GM23338 (cell line): ENCODE data around the gene NDST3. TPM values are rescaled to one million over a fixed set of nuclear protein-coding genes. Genes with fewer than 3 reads are reported as not detected.

Experiments
- ATAC-seq: fragments of 200-7000 bp; cut with Tn5 transposase; 3 replicates; pipeline ENCODE4 v1.9.1; 2020
- DNase-seq: peaks from one replicate; pipeline ENCODE4 v3.0.0-alpha.2; 2015; ENCODE audit warnings: low spot score
- H2AFZ ChIP-seq: fragments of 200-600 bp; sonication (generic); 2 replicates; pipeline ENCODE4 v1.8.0; 2016; ENCODE audit warnings: antibody characterized with exemption, mild to moderate bottlenecking, moderate library complexity
- H3F3A ChIP-seq: fragments of 200-600 bp; sonication (generic); replicated peaks from 2 replicates; pipeline ENCODE4 v1.8.0; 2017; ENCODE audit warnings: antibody characterized with exemption, mixed run types, low read depth
- H3K27ac ChIP-seq: fragments of 200-600 bp; sonication (generic); 2 replicates; pipeline ENCODE4 v1.6.1; 2016; ENCODE audit warnings: low read depth
- H3K27me3 ChIP-seq: fragments of 200-600 bp; sonication (generic); 2 replicates; pipeline ENCODE4 v1.8.0; 2016; ENCODE audit warnings: mild to moderate bottlenecking, mixed run types, moderate library complexity; ENCODE audit not compliant: insufficient read depth
- H3K36me3 ChIP-seq: fragments of 200-600 bp; sonication (generic); 2 replicates; pipeline ENCODE4 v1.8.0; 2016; ENCODE audit warnings: mild to moderate bottlenecking; ENCODE audit not compliant: insufficient read depth
- H3K4me1 ChIP-seq: fragments of 200-600 bp; sonication (generic); 2 replicates; pipeline ENCODE4 v1.8.0; 2016; ENCODE audit warnings: mild to moderate bottlenecking, moderate library complexity; ENCODE audit not compliant: insufficient read depth
- H3K4me2 ChIP-seq: fragments of 200-600 bp; sonication (generic); 2 replicates; pipeline ENCODE4 v1.7.1; 2017; ENCODE audit warnings: mixed run types
- H3K4me3 ChIP-seq: fragments of 200-600 bp; sonication (generic); 2 replicates; pipeline ENCODE4 v1.6.1; 2016; ENCODE audit warnings: mixed run types
- H3K79me2 ChIP-seq: fragments of 200-600 bp; sonication (generic); replicated peaks from 2 replicates; pipeline ENCODE4 v1.8.0; 2017; ENCODE audit warnings: mild to moderate bottlenecking; ENCODE audit not compliant: insufficient read depth
- H3K9me2 ChIP-seq: fragments of 200-600 bp; sonication (generic); 2 replicates; pipeline ENCODE4 v1.8.0; 2017; ENCODE audit not compliant: insufficient read depth
- H4K20me1 ChIP-seq: fragments of 200-600 bp; sonication (generic); replicated peaks from 2 replicates; pipeline ENCODE4 v1.8.0; 2017; ENCODE audit warnings: mild to moderate bottlenecking; ENCODE audit not compliant: insufficient read depth
- H3K27ac Mint-ChIP-seq: 2 replicates; pipeline ENCODE4 v1.8.0; 2020; ENCODE audit warnings: inconsistent platforms, mild to moderate bottlenecking, moderate library complexity, mixed read lengths
- H3K27me3 Mint-ChIP-seq: 3 replicates; pipeline ENCODE4 v1.8.0; 2022; ENCODE audit warnings: low read depth, mild to moderate bottlenecking, moderate library complexity, mixed read lengths, inconsistent platforms; ENCODE audit not compliant: insufficient read depth, poor library complexity
- H3K36me3 Mint-ChIP-seq: 3 replicates; pipeline ENCODE4 v1.8.0; 2021; ENCODE audit warnings: low read depth, mild to moderate bottlenecking, inconsistent platforms, moderate library complexity, mixed read lengths
- H3K4me1 Mint-ChIP-seq: 3 replicates; pipeline ENCODE4 v1.8.0; 2020; ENCODE audit warnings: mild to moderate bottlenecking, inconsistent platforms, mixed read lengths
- H3K4me3 Mint-ChIP-seq: 3 replicates; pipeline ENCODE4 v1.8.0; 2021; ENCODE audit warnings: moderate library complexity, mild to moderate bottlenecking, inconsistent platforms, mixed read lengths
- H3K9me3 Mint-ChIP-seq: 3 replicates; pipeline ENCODE4 v1.8.0; 2020; ENCODE audit warnings: moderate library complexity, mild to moderate bottlenecking, inconsistent platforms, mixed read lengths
- polyA plus RNA-seq: library from polyadenylated mRNA; unstranded; fragments of >200 nt; fragmentation: Nextera tagmentation; extraction: Ambion mirVana; gene quantifications from 2 replicates; pipeline ENCODE4 v1.2.1, GENCODE V29; 2016
- total RNA-seq: library from RNA; depleted of rRNA; stranded (reverse); fragments of >200 nt; shearing (Covaris generic); gene quantifications from 2 replicates; pipeline ENCODE4 v1.2.3, GENCODE V29; 2014
- TF ChIP-seq, protein P1 (sequence below): IDR thresholded peaks from one replicate; pipeline ENCODE4 v1.6.1; 2018; ENCODE audit warnings: antibody characterized with exemption; ENCODE audit not compliant: unreplicated experiment
- TF ChIP-seq, protein P2 (sequence below): IDR thresholded peaks from 2 replicates; pipeline ENCODE4 v1.6.1; 2016; ENCODE audit warnings: antibody characterized with exemption
- TF ChIP-seq, protein P3 (sequence below), 2 experiments: fragments of 200-600 bp in 1 of 2; sonication (generic) in 1 of 2; conservative IDR thresholded peaks; 2 replicates each; pipeline versions ENCODE4 v1.5.1 to v1.6.1; 2016 to 2017; ENCODE audit warnings: antibody characterized with exemption in 2 of 2, low read depth in 2 of 2, mild to moderate bottlenecking in 2 of 2, moderate library complexity in 1 of 2
- TF ChIP-seq, protein P4 (sequence below): fragments of 250-450 bp; sonication (Bioruptor Pico); IDR thresholded peaks from 2 replicates; pipeline ENCODE4 v1.5.0; 2020; ENCODE audit warnings: mild to moderate bottlenecking, moderate library complexity

The NDST3 gene
- total and polyA plus RNA-seq, 2 experiments from 2014 or later: 0.19 to 0.56 TPM

GRCh38 chr4:118047043-118047442 lies 12.8 kb downstream of the NDST3 start (continued):
- TF ChIP-seq, protein P1, sequence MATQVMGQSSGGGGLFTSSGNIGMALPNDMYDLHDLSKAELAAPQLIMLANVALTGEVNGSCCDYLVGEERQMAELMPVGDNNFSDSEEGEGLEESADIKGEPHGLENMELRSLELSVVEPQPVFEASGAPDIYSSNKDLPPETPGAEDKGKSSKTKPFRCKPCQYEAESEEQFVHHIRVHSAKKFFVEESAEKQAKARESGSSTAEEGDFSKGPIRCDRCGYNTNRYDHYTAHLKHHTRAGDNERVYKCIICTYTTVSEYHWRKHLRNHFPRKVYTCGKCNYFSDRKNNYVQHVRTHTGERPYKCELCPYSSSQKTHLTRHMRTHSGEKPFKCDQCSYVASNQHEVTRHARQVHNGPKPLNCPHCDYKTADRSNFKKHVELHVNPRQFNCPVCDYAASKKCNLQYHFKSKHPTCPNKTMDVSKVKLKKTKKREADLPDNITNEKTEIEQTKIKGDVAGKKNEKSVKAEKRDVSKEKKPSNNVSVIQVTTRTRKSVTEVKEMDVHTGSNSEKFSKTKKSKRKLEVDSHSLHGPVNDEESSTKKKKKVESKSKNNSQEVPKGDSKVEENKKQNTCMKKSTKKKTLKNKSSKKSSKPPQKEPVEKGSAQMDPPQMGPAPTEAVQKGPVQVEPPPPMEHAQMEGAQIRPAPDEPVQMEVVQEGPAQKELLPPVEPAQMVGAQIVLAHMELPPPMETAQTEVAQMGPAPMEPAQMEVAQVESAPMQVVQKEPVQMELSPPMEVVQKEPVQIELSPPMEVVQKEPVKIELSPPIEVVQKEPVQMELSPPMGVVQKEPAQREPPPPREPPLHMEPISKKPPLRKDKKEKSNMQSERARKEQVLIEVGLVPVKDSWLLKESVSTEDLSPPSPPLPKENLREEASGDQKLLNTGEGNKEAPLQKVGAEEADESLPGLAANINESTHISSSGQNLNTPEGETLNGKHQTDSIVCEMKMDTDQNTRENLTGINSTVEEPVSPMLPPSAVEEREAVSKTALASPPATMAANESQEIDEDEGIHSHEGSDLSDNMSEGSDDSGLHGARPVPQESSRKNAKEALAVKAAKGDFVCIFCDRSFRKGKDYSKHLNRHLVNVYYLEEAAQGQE: no peak
- TF ChIP-seq, protein P2, sequence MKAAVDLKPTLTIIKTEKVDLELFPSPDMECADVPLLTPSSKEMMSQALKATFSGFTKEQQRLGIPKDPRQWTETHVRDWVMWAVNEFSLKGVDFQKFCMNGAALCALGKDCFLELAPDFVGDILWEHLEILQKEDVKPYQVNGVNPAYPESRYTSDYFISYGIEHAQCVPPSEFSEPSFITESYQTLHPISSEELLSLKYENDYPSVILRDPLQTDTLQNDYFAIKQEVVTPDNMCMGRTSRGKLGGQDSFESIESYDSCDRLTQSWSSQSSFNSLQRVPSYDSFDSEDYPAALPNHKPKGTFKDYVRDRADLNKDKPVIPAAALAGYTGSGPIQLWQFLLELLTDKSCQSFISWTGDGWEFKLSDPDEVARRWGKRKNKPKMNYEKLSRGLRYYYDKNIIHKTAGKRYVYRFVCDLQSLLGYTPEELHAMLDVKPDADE: no peak
- TF ChIP-seq, protein P3, sequence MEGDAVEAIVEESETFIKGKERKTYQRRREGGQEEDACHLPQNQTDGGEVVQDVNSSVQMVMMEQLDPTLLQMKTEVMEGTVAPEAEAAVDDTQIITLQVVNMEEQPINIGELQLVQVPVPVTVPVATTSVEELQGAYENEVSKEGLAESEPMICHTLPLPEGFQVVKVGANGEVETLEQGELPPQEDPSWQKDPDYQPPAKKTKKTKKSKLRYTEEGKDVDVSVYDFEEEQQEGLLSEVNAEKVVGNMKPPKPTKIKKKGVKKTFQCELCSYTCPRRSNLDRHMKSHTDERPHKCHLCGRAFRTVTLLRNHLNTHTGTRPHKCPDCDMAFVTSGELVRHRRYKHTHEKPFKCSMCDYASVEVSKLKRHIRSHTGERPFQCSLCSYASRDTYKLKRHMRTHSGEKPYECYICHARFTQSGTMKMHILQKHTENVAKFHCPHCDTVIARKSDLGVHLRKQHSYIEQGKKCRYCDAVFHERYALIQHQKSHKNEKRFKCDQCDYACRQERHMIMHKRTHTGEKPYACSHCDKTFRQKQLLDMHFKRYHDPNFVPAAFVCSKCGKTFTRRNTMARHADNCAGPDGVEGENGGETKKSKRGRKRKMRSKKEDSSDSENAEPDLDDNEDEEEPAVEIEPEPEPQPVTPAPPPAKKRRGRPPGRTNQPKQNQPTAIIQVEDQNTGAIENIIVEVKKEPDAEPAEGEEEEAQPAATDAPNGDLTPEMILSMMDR (conservative IDR thresholded peaks at IDR 0.05; ENCODE audit: low read depth in 2 of 2): no peak

GRCh38 chr4:118058955-118059354 lies 24.7 kb downstream of the NDST3 start:
- peak; percentile 65 for ATAC-seq
- 0 out of 2 replicates have a peak overlapping the region, but pooled peaks have one; percentile 5 for H3K4me2 ChIP-seq
- H3K79me2 ChIP-seq: no peaks in the 10 kb centered on the region
- Mint-ChIP-seq H3K4me3 (no peak overlapping the region), H3K27ac (peak overlapping the region; percentile 39; the same call in 1 of the 2 replicates), H3K4me1 (peaks cover 18% of the 10 kb centered on the region; the same call in 2 of the 3 replicates), H3K27me3 (no peaks in the 10 kb centered on the region), H3K9me3 (no peaks in the 10 kb centered on the region), H3K36me3 (no peaks in the 10 kb centered on the region)
- H3F3A ChIP-seq: no peaks in the 10 kb centered on the region
- no peaks in the 10 kb centered on the region for H4K20me1 ChIP-seq
- H3K4me3 ChIP-seq: no peak overlapping the region
- DNase-seq: peak; percentile 69
- H3K27ac ChIP-seq: peak overlapping the region; percentile 56; the same call in 1 of the 2 replicates
- H3K4me1 ChIP-seq: 0 out of 2 replicates have a peak, but pooled peaks cover 3% of the 10 kb centered on the region
- H3K36me3 ChIP-seq: no peaks in the 10 kb centered on the region
- TF ChIP-seq, protein P4, sequence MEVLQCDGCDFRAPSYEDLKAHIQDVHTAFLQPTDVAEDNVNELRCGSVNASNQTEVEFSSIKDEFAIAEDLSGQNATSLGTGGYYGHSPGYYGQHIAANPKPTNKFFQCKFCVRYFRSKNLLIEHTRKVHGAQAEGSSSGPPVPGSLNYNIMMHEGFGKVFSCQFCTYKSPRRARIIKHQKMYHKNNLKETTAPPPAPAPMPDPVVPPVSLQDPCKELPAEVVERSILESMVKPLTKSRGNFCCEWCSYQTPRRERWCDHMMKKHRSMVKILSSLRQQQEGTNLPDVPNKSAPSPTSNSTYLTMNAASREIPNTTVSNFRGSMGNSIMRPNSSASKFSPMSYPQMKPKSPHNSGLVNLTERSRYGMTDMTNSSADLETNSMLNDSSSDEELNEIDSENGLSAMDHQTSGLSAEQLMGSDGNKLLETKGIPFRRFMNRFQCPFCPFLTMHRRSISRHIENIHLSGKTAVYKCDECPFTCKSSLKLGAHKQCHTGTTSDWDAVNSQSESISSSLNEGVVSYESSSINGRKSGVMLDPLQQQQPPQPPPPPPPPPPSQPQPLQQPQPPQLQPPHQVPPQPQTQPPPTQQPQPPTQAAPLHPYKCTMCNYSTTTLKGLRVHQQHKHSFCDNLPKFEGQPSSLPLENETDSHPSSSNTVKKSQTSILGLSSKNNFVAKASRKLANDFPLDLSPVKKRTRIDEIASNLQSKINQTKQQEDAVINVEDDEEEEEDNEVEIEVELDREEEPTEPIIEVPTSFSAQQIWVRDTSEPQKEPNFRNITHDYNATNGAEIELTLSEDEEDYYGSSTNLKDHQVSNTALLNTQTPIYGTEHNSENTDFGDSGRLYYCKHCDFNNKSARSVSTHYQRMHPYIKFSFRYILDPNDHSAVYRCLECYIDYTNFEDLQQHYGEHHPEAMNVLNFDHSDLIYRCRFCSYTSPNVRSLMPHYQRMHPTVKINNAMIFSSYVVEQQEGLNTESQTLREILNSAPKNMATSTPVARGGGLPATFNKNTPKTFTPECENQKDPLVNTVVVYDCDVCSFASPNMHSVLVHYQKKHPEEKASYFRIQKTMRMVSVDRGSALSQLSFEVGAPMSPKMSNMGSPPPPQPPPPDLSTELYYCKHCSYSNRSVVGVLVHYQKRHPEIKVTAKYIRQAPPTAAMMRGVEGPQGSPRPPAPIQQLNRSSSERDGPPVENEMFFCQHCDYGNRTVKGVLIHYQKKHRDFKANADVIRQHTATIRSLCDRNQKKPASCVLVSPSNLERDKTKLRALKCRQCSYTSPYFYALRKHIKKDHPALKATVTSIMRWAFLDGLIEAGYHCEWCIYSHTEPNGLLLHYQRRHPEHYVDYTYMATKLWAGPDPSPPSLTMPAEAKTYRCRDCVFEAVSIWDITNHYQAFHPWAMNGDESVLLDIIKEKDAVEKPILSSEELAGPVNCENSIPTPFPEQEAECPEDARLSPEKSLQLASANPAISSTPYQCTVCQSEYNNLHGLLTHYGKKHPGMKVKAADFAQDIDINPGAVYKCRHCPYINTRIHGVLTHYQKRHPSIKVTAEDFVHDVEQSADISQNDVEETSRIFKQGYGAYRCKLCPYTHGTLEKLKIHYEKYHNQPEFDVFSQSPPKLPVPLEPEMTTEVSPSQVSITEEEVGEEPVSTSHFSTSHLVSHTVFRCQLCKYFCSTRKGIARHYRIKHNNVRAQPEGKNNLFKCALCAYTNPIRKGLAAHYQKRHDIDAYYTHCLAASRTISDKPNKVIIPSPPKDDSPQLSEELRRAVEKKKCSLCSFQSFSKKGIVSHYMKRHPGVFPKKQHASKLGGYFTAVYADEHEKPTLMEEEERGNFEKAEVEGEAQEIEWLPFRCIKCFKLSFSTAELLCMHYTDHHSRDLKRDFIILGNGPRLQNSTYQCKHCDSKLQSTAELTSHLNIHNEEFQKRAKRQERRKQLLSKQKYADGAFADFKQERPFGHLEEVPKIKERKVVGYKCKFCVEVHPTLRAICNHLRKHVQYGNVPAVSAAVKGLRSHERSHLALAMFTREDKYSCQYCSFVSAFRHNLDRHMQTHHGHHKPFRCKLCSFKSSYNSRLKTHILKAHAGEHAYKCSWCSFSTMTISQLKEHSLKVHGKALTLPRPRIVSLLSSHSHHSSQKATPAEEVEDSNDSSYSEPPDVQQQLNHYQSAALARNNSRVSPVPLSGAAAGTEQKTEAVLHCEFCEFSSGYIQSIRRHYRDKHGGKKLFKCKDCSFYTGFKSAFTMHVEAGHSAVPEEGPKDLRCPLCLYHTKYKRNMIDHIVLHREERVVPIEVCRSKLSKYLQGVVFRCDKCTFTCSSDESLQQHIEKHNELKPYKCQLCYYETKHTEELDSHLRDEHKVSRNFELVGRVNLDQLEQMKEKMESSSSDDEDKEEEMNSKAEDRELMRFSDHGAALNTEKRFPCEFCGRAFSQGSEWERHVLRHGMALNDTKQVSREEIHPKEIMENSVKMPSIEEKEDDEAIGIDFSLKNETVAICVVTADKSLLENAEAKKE (CRISPR knock-in tag): peak; percentile 65; the same call in 1 of the 2 replicates
- TF ChIP-seq, protein P1: no peak
- H2AFZ ChIP-seq: no peak overlapping the region
- no peaks in the 10 kb centered on the region for H3K27me3 ChIP-seq
- H3K9me2 ChIP-seq: no peaks in the 10 kb centered on the region; the same call in 1 of the 2 replicates
